Mesenchymal stem cell (in vitro differentiated cells and primary cell): ENCODE measurements around the gene IGSF5. TPM values are rescaled to one million over a fixed set of nuclear protein-coding genes. Genes with fewer than 3 reads are reported as not detected.
"Not testable (repeated sequence)": the region's sequence is repeated elsewhere in the genome, so short reads cannot be mapped to it uniquely, and the experiment has no call there.

Experiments
- DNase-seq: peaks from one replicate; pipeline ENCODE4 v3.0.0-alpha.2; 2013
- H2AFZ ChIP-seq: one replicate; pipeline ENCODE4 v1.6.1; 2013; ENCODE audit warnings: low read depth, mild to moderate bottlenecking, control low read depth, inconsistent platforms, low read length, moderate library complexity
- H2AK5ac ChIP-seq: 2 replicates; pipeline ENCODE4 v1.6.1; 2013; ENCODE audit warnings: low read length, moderate library complexity, mild to moderate bottlenecking, inconsistent platforms; ENCODE audit not compliant: severe bottlenecking
- H2BK120ac ChIP-seq: one replicate; pipeline ENCODE4 v1.6.1; 2013; ENCODE audit warnings: low read depth, mild to moderate bottlenecking, inconsistent platforms, low read length, moderate library complexity
- H2BK12ac ChIP-seq, 2 experiments: one replicate each; pipeline ENCODE4 v1.6.1; 2013; ENCODE audit warnings: inconsistent platforms in 2 of 2, low read length in 2 of 2, mild to moderate bottlenecking in 2 of 2, moderate library complexity in 2 of 2, control low read depth in 1 of 2
- H2BK15ac ChIP-seq: one replicate; pipeline ENCODE4 v1.6.1; 2013; ENCODE audit warnings: mild to moderate bottlenecking, low read depth, inconsistent platforms; ENCODE audit not compliant: poor library complexity, severe bottlenecking
- H2BK5ac ChIP-seq: 2 replicates; pipeline ENCODE4 v1.6.1; 2013; ENCODE audit warnings: low read depth, mild to moderate bottlenecking, low read length, control low read depth, inconsistent platforms; ENCODE audit not compliant: poor library complexity, severe bottlenecking
- H3K14ac ChIP-seq, 2 experiments: one replicate each; pipeline ENCODE4 v1.6.1; 2013; ENCODE audit warnings: inconsistent platforms in 2 of 2, low read length in 2 of 2, control low read depth in 1 of 2, mild to moderate bottlenecking in 1 of 2, moderate library complexity in 1 of 2
- H3K18ac ChIP-seq, 2 experiments: one replicate each; pipeline ENCODE4 v1.6.1; 2013; ENCODE audit warnings: inconsistent platforms in 2 of 2, low read length in 2 of 2, control low read depth in 1 of 2, low read depth in 1 of 2, mild to moderate bottlenecking in 1 of 2
- H3K23ac ChIP-seq, 2 experiments: one replicate each; pipeline ENCODE4 v1.6.1; 2013; ENCODE audit warnings: inconsistent platforms in 2 of 2, low read length in 2 of 2, mild to moderate bottlenecking in 2 of 2, moderate library complexity in 2 of 2, control low read depth in 1 of 2
- H3K27ac ChIP-seq: 2 replicates; pipeline ENCODE4 v1.5.1; 2013; ENCODE audit warnings: mild to moderate bottlenecking, moderate library complexity, low read length, control low read depth, inconsistent platforms; ENCODE audit not compliant: poor library complexity, severe bottlenecking
- H3K27me3 ChIP-seq, 2 experiments: 2 replicates each; pipeline versions ENCODE4 v1.6.1 to v1.7.0; 2013; ENCODE audit warnings: low read length in 2 of 2, mild to moderate bottlenecking in 2 of 2, moderate library complexity in 2 of 2, control low read depth in 1 of 2, inconsistent platforms in 1 of 2; ENCODE audit not compliant: control insufficient read depth in 1 of 2, insufficient read depth in 1 of 2
- H3K36me3 ChIP-seq, 2 experiments: 2 replicates each; pipeline versions ENCODE4 v1.6.1 to v1.7.0; 2013; ENCODE audit warnings: low read length in 2 of 2, control low read depth in 1 of 2, inconsistent platforms in 1 of 2, low read depth in 1 of 2, mild to moderate bottlenecking in 1 of 2; ENCODE audit not compliant: insufficient read depth in 2 of 2, control insufficient read depth in 1 of 2
- H3K4ac ChIP-seq, 2 experiments: one replicate each; pipeline ENCODE4 v1.6.1; 2013; ENCODE audit warnings: inconsistent platforms in 2 of 2, low read length in 2 of 2, mild to moderate bottlenecking in 2 of 2, moderate library complexity in 2 of 2, control low read depth in 1 of 2, low read depth in 1 of 2
- H3K4me1 ChIP-seq: 2 replicates; pipeline ENCODE4 v1.6.1; 2013; ENCODE audit warnings: low read depth, low read length, control low read depth; ENCODE audit not compliant: control insufficient read depth, insufficient read depth
- H3K4me2 ChIP-seq: 2 replicates; pipeline ENCODE4 v1.6.1; 2013; ENCODE audit warnings: low read length, mild to moderate bottlenecking, inconsistent platforms; ENCODE audit not compliant: poor library complexity, severe bottlenecking
- H3K4me3 ChIP-seq, 2 experiments: 2 replicates each; pipeline versions ENCODE4 v1.5.1 to v1.7.0; 2013; ENCODE audit warnings: low read length in 2 of 2, mild to moderate bottlenecking in 2 of 2, control low read depth in 1 of 2, low read depth in 1 of 2; ENCODE audit not compliant: insufficient read depth in 1 of 2
- H3K79me1 ChIP-seq: replicated peaks from 2 replicates; pipeline ENCODE4 v1.6.1; 2013; ENCODE audit warnings: mild to moderate bottlenecking, control low read depth, low read length, inconsistent platforms; ENCODE audit not compliant: poor library complexity, severe bottlenecking
- H3K9ac ChIP-seq: 2 replicates; pipeline ENCODE4 v1.7.0; 2013; ENCODE audit warnings: mild to moderate bottlenecking, low read length, moderate library complexity
- H3K9me3 ChIP-seq: 2 replicates; pipeline ENCODE4 v1.7.0; 2013; ENCODE audit warnings: mild to moderate bottlenecking, low read length; ENCODE audit not compliant: control insufficient read depth
- H4K8ac ChIP-seq: one replicate; pipeline ENCODE4 v1.6.1; 2013; ENCODE audit warnings: inconsistent platforms, mild to moderate bottlenecking, low read length, moderate library complexity
- H4K91ac ChIP-seq: one replicate; pipeline ENCODE4 v1.6.1; 2013; ENCODE audit warnings: mild to moderate bottlenecking, low read length, inconsistent platforms
- WGBS: methylation state at CpG from one replicate; pipeline ENCODE4 v1.1.7; 2013; ENCODE audit warnings: mixed read lengths; 5-methylcytosine and 5-hydroxymethylcytosine counted together
- polyA plus RNA-seq, 2 experiments: library from polyadenylated mRNA; stranded (reverse); fragments of 200-250 nt; gene quantifications; one replicate each; pipeline ENCODE4 v1.2.3, GENCODE V29; 2013

The IGSF5 gene
- polyA plus RNA-seq (2013, experiment 1 of 2) = not detected
- not detected for polyA plus RNA-seq (2013, experiment 2 of 2)

- H4K8ac ChIP-seq, H4K91ac ChIP-seq, H3K4me1 ChIP-seq, DNase-seq, H2AK5ac ChIP-seq, H3K79me1 ChIP-seq, H2AFZ ChIP-seq, H2BK12ac ChIP-seq, H3K27ac ChIP-seq, H3K9ac ChIP-seq, H3K36me3 ChIP-seq, H3K4ac ChIP-seq, H3K9me3 ChIP-seq, H3K23ac ChIP-seq, H3K4me3 ChIP-seq, H3K4me2 ChIP-seq, H2BK120ac ChIP-seq, H3K18ac ChIP-seq, H2BK5ac ChIP-seq, H3K27me3 ChIP-seq, H3K14ac ChIP-seq, H2BK15ac ChIP-seq: not testable (repeated sequence)
- 81% methylated on average over 4 of the region's 4 CpGs for WGBS
Measured at GRCh38 chr21:39744883-39745282, at the start of gene IGSF5. IGSF5 (plus strand) TSS chr21:39745183; CDS start chr21:39745510, 327 bp downstream.

GRCh38 chr21:39696196-39696595 lies 48.8 kb upstream of the IGSF5 start:
- Histone ChIP-seq H3K79me1 (peaks cover 2% of the 10 kb centered on the region), H3K4me3 (no peak overlapping the region), H2AK5ac (no peak overlapping the region), H3K4me1 (no peaks in the 10 kb centered on the region), H4K91ac (no peak overlapping the region), H3K9ac (no peak overlapping the region), H3K14ac (no peak overlapping the region), H3K18ac (no peak overlapping the region), H3K9me3 (no peaks in the 10 kb centered on the region), H3K36me3 (no peaks in the 10 kb centered on the region), H3K23ac (no peak overlapping the region), H2AFZ (no peak overlapping the region), H3K27me3 (peaks cover 0 to 9% of the 10 kb centered on the region in 2 experiments), H3K4me2 (no peak overlapping the region), H3K27ac (no peak overlapping the region), H2BK12ac (no peak overlapping the region), H2BK5ac (no peak overlapping the region), H4K8ac (no peak overlapping the region), H3K4ac (no peak overlapping the region), H2BK15ac (no peak overlapping the region), H2BK120ac (no peak overlapping the region)
- 80% methylated on average over 2 of the region's 7 CpGs for WGBS
- DNase-seq = no peak

GRCh38 chr21:39696618-39697017 lies 48.4 kb upstream of the IGSF5 start:
- Histone ChIP-seq H3K9ac (no peak overlapping the region), H3K36me3 (no peaks in the 10 kb centered on the region), H4K91ac (no peak overlapping the region), H2AK5ac (no peak overlapping the region), H3K27ac (no peak overlapping the region), H2BK120ac (no peak overlapping the region), H3K4ac (no peak overlapping the region), H2BK15ac (no peak overlapping the region), H3K23ac (no peak overlapping the region), H3K18ac (no peak overlapping the region), H4K8ac (no peak overlapping the region), H3K4me1 (no peaks in the 10 kb centered on the region), H3K27me3 (peaks cover 0 to 9% of the 10 kb centered on the region in 2 experiments), H3K14ac (no peak overlapping the region), H2BK12ac (no peak overlapping the region), H2AFZ (no peak overlapping the region), H3K4me3 (no peak overlapping the region), H3K9me3 (no peaks in the 10 kb centered on the region), H3K4me2 (no peak overlapping the region), H3K79me1 (peaks cover 2% of the 10 kb centered on the region), H2BK5ac (no peak overlapping the region)
- whole genome bisulfite sequencing = 84% methylated on average over 4 of the region's 4 CpGs
- DNase-seq = no peak

GRCh38 chr21:39700318-39700717 lies 44.7 kb upstream of the IGSF5 start:
- 100% methylated on average over 1 of the region's 2 CpGs for WGBS
- Histone ChIP-seq H3K18ac (no peak overlapping the region), H3K4me1 (no peaks in the 10 kb centered on the region)

More at GRCh38 chr21:39700318-39700717, 44.7 kb upstream of the IGSF5 start:
- H2BK120ac ChIP-seq = no peak overlapping the region
- H3K4me3 ChIP-seq = no peak overlapping the region
- no peak overlapping the region for H3K14ac ChIP-seq
- no peak overlapping the region for H3K4ac ChIP-seq
- H2AFZ ChIP-seq = no peak overlapping the region
- H3K27ac ChIP-seq = no peak overlapping the region
- no peak overlapping the region for H3K4me2 ChIP-seq
- H2BK15ac ChIP-seq = no peak overlapping the region
- no peaks in the 10 kb centered on the region for H3K36me3 ChIP-seq
- H3K27me3 ChIP-seq = peaks cover 0 to 9% of the 10 kb centered on the region in 2 experiments
- no peak overlapping the region for H2AK5ac ChIP-seq
- no peak overlapping the region for H2BK5ac ChIP-seq
- H2BK12ac ChIP-seq = no peak overlapping the region
- H3K9ac ChIP-seq = no peak overlapping the region
- H3K79me1 ChIP-seq = peaks cover 2% of the 10 kb centered on the region
- H4K8ac ChIP-seq = no peak overlapping the region
- H3K9me3 ChIP-seq = peaks cover 5% of the 10 kb centered on the region
- H3K23ac ChIP-seq = no peak overlapping the region
- no peak for DNase-seq
- no peak overlapping the region for H4K91ac ChIP-seq
